ENCODE measurements around the gene GPC2.

DNA sequence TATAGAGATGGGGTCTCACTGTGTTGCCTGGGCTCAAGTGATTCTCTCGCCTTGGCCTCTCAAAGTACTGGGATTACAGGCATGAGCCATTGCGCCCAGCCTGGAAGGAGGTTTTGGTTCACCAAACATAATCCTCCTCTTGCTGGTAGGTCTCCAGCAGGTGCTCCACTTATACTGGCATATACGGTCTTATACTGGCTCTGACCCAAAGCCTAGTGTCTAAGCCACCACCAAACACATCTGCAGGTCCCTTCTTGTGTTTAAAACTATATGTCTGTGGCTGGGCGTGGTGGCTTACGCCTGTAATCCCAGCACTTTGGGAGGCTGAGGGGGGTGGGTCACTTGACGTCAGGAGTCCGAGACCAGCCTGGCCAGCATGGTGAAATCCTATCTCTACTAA is 45.1 kb downstream of the GPC2 start:
- TF ChIP-seq, protein P1, sequence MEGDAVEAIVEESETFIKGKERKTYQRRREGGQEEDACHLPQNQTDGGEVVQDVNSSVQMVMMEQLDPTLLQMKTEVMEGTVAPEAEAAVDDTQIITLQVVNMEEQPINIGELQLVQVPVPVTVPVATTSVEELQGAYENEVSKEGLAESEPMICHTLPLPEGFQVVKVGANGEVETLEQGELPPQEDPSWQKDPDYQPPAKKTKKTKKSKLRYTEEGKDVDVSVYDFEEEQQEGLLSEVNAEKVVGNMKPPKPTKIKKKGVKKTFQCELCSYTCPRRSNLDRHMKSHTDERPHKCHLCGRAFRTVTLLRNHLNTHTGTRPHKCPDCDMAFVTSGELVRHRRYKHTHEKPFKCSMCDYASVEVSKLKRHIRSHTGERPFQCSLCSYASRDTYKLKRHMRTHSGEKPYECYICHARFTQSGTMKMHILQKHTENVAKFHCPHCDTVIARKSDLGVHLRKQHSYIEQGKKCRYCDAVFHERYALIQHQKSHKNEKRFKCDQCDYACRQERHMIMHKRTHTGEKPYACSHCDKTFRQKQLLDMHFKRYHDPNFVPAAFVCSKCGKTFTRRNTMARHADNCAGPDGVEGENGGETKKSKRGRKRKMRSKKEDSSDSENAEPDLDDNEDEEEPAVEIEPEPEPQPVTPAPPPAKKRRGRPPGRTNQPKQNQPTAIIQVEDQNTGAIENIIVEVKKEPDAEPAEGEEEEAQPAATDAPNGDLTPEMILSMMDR (IDR thresholded peaks at IDR 0.05): no peak
- TF ChIP-seq POLR2A (IDR thresholded peaks at IDR 0.05) (no peak), POLR2AphosphoS5 (IDR thresholded peaks at IDR 0.05) (no peak), EP300 (IDR thresholded peaks at IDR 0.05) (no peak)
